ENCODE results near the gene DHPS. TPM values are rescaled to one million over a fixed set of nuclear protein-coding genes. Genes with fewer than 3 reads are reported as not detected.
"Not testable (repeated sequence)": the region's sequence is repeated elsewhere in the genome, so short reads cannot be mapped to it uniquely, and the experiment has no call there.

DHPS gene
- total RNA-seq, 2 donors from 2014 or later, result 127 to 148 TPM

GRCh38 chr19:12696366-12697335, 15.0 kb upstream of the DHPS start, which contains the start of gene FBXW9:
Gene FBXW9 (minus strand): TSS chr19:12696631. CDS start chr19:12696581, 50 bp downstream.
- Mint-ChIP-seq H3K4me3 (peak within 1 kb of the TSS; percentile 89), H3K27ac (peak within 1 kb of the TSS; percentile 88 to 94), H3K4me1 (ENCODE audit: low read depth in 2 of 2) (peaks cover 10% of the 10 kb centered on the region in 2 donors), H3K36me3 (peaks cover 5% of the 10 kb centered on the region), H3K27me3 (no peaks in the 10 kb centered on the region), H3K9me3 (no peaks in the 10 kb centered on the region)
- ATAC-seq, result peak; percentile 92 to 93
- peak; percentile 96 for DNase-seq (ENCODE audit: low spot score)

- DNase-seq (ENCODE audit: low spot score), result no peak
Observed at GRCh38 chr19:12695997-12696365, 14.3 kb upstream of the DHPS start.

DNA sequence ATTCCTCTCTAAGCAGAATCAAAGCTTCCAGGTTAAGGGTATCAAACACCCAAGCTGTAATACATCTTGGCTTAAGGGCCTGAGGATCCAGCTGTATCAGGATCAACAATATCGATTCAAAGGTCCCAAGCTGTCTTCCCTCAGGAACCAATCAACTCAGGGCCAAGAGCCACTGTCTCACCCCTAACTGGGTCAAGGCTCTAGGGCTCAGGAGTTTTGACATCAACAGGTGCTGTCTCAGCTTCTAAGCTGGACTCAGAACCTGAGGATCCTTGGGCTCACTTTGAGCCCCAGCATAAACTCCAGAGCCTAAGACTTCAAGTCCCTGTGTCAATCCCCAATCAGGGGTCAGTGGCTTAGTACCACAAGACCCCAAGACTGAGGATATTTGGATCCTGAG, 13.8 kb upstream of the DHPS start:
- peak overlapping the region; percentile 89 for H3K4me3 Mint-ChIP-seq
- H3K4me1 Mint-ChIP-seq (ENCODE audit: low read depth in 2 of 2), result peaks cover 10% of the 10 kb centered on the region in 2 donors
- no peak overlapping the region for H3K27ac Mint-ChIP-seq
- H3K9me3 Mint-ChIP-seq, result no peaks in the 10 kb centered on the region
- DNase-seq (ENCODE audit: low spot score), result no peak
- no peaks in the 10 kb centered on the region for H3K27me3 Mint-ChIP-seq
- peaks cover 5% of the 10 kb centered on the region for H3K36me3 Mint-ChIP-seq
- no peak for ATAC-seq

More at GRCh38 chr19:12695997-12696365, 14.3 kb upstream of the DHPS start:
- Mint-ChIP-seq H3K36me3 (peaks cover 5% of the 10 kb centered on the region), H3K4me3 (peak overlapping the region; percentile 89), H3K27ac (peak overlapping the region; percentile 88 to 94), H3K27me3 (no peaks in the 10 kb centered on the region), H3K9me3 (no peaks in the 10 kb centered on the region), H3K4me1 (ENCODE audit: low read depth in 2 of 2) (peaks cover 10% of the 10 kb centered on the region in 2 donors)
- ATAC-seq, result peak; percentile 28 to 29

- DNase-seq (ENCODE audit: low spot score) (no peak), ATAC-seq (peak in 1 of 2 donors; percentile 45)
- Mint-ChIP-seq H3K4me3 (no peak overlapping the region), H3K4me1 (ENCODE audit: low read depth in 2 of 2) (peaks cover 10% of the 10 kb centered on the region in 2 donors), H3K36me3 (peaks cover 5% of the 10 kb centered on the region), H3K9me3 (no peaks in the 10 kb centered on the region), H3K27me3 (no peaks in the 10 kb centered on the region), H3K27ac (no peak overlapping the region)
Observed at GRCh38 chr19:12695096-12695495, 13.4 kb upstream of the DHPS start.

DNA sequence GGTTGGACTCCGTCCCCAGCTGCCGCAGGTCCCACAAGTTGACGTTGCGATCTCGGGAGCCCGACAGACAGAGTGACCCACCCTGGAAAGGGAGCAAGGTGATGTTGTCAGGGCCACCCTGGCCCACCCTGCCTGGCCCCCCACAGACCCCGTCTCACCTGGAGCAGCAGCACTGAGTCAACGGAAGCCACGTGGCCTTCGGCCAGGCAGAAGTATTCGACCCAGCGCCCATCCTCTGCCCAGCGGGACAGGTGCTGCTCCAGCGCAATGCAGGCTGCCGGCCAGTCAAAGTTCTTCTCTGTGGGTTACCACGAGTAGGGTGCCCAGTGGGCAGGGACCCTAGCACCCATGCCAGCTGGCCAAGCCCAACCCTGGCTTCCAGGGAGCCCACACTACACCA, 13.0 kb upstream of the DHPS start:
- Mint-ChIP-seq H3K27ac (no peak overlapping the region), H3K9me3 (no peaks in the 10 kb centered on the region), H3K36me3 (peaks cover 5% of the 10 kb centered on the region), H3K4me3 (no peak overlapping the region), H3K27me3 (no peaks in the 10 kb centered on the region), H3K4me1 (ENCODE audit: low read depth in 2 of 2) (peaks cover 10% of the 10 kb centered on the region in 2 donors)
- ATAC-seq (no peak), DNase-seq (ENCODE audit: low spot score) (no peak)

DNA sequence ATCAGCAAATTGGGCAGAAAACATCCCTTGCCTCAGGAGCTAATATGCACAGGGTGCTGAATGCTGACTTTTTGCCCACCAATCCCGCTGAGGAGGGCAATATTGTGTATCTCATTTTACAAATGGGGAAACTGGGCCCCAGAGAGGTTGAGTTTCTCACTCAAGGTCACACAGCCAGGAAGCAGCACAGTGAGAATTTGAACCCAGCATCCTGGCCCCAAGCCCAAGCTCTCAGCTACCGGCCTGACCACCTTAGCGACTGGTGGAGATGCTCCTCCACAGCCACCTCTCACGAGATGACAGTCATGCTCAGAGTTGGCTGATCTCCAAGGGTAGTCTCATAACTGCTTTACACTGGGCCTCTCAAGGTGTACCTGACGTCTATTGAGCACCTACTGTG, 11.3 kb upstream of the DHPS start:
- ATAC-seq (no peak), DNase-seq (ENCODE audit: low spot score) (no peak)
- H3K36me3 Mint-ChIP-seq, result peaks cover under 1% of the 10 kb centered on the region
- peaks cover 4 to 6% of the 10 kb centered on the region in 2 donors for H3K4me1 Mint-ChIP-seq (ENCODE audit: low read depth in 2 of 2)
- no peak overlapping the region for H3K27ac Mint-ChIP-seq
- no peaks in the 10 kb centered on the region for H3K9me3 Mint-ChIP-seq
- H3K4me3 Mint-ChIP-seq, result no peak overlapping the region
- no peaks in the 10 kb centered on the region for H3K27me3 Mint-ChIP-seq

GRCh38 chr19:12689581-12690216, 8.0 kb upstream of the DHPS start:
- peaks cover 0 to 3% of the 10 kb centered on the region in 2 donors for H3K4me1 Mint-ChIP-seq (ENCODE audit: low read depth in 2 of 2)
- H3K36me3 Mint-ChIP-seq, result no peaks in the 10 kb centered on the region
- ATAC-seq (peak; percentile 15 to 31), DNase-seq (ENCODE audit: low spot score) (no peak)
- no peaks in the 10 kb centered on the region for H3K9me3 Mint-ChIP-seq
- H3K4me3 Mint-ChIP-seq, result no peak overlapping the region
- no peaks in the 10 kb centered on the region for H3K27me3 Mint-ChIP-seq
- no peak overlapping the region for H3K27ac Mint-ChIP-seq

GRCh38 chr19:12689012-12689411, 7.3 kb upstream of the DHPS start:
- no peak overlapping the region for H3K4me3 Mint-ChIP-seq
- peaks cover 0 to 3% of the 10 kb centered on the region in 2 donors for H3K4me1 Mint-ChIP-seq (ENCODE audit: low read depth in 2 of 2)
- no peaks in the 10 kb centered on the region for H3K9me3 Mint-ChIP-seq
- DNase-seq (ENCODE audit: low spot score) (no peak), ATAC-seq (peak in 1 of 2 donors; percentile 18)
- no peaks in the 10 kb centered on the region for H3K27me3 Mint-ChIP-seq
- no peaks in the 10 kb centered on the region for H3K36me3 Mint-ChIP-seq
- H3K27ac Mint-ChIP-seq, result no peak overlapping the region

DNA sequence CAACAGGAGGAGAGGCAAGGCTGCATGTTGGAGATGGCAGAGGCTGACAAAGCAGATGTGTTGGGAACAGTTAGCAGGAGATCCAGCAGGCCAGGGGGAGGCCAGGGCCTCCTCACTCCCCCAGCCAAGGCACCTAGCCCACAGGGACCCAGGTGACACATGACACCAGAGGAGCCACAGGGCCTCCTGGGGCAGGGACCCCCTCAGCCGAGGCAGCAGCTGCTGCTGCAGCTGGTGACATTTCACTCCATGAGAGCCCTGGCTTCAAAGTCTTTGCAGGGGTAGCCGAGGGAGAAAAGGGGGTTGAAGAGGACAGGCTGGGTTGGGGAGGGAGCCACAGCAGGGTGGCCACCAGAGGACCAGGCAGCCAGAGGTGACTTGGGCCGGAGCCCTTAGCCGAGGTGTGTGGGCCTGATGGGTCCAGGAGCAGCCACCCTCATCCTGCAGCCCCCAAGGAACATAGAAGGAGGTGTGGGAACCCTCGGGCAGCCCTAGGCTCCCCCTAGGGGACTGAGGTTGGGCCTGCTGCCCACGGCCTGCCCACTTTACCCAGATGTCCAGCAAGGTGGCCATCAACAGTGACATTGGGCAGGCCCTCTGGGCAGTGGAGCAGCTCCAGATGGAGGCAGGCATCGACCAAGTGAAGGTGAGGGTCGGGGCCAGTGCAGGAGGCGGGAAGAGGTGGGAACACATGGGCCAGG, 6.0 kb upstream of the DHPS start, which contains the start of gene GNG14:
Gene GNG14, plus strand, starts transcription at position 503 of the 701 bp plus-strand sequence. Its CDS starts 51 bp downstream, at position 554.
- H3K4me3 Mint-ChIP-seq, result no peak within 1 kb of the TSS
- H3K27me3 Mint-ChIP-seq, result no peaks in the 10 kb centered on the region
- H3K4me1 Mint-ChIP-seq (ENCODE audit: low read depth in 2 of 2), result peaks cover 0 to 5% of the 10 kb centered on the region in 2 donors
- no peaks in the 10 kb centered on the region for H3K9me3 Mint-ChIP-seq
- ATAC-seq (no peak), DNase-seq (ENCODE audit: low spot score) (no peak)
- H3K36me3 Mint-ChIP-seq, result no peaks in the 10 kb centered on the region
- H3K27ac Mint-ChIP-seq, result no peak within 1 kb of the TSS

DNA sequence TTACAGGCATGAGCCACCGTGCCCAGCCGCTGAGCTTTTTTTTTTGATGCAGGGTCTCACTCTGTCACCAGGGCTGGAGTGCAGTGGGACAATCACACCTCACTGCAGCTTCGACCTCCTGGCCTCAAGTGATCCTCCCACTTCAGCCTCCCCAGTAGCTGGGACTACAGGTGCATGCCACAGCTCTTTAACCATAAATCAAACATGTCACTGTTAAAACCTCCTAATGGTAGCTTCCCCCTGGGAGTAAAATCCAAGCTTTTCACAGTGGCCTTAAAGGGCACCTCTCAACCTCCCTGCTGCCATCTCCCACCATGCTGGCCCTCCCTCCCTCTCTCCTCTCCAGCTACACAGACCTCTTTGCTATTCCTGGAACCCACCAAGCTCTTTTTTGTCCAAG, 4.2 kb upstream of the DHPS start:
- Mint-ChIP-seq H3K27me3 (no peaks in the 10 kb centered on the region), H3K9me3 (no peaks in the 10 kb centered on the region), H3K4me3 (no peak overlapping the region), H3K27ac (no peak overlapping the region), H3K36me3 (peaks cover 6% of the 10 kb centered on the region), H3K4me1 (ENCODE audit: low read depth in 2 of 2) (peaks cover 8 to 11% of the 10 kb centered on the region in 2 donors)
- no peak for ATAC-seq
- no peak for DNase-seq (ENCODE audit: low spot score)

DNA sequence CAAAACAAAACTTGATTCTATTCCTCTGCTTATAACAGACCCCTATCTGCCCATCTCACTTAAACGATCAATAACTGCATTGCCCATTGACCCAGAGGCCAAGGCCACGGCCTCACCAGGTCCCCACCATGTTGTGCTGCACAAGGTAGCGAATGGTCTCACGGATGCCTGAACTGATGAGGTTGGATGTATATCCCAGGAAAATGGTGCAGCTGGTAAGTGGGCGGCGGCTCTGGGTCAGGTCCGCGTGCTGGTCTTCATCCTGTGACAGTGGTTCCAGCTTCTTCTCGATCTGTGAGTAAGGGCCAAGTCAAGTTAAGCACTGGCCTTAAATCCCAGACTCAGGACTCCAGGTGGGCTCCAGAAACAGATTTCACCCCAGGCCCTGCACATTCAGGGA, 1.6 kb downstream of the DHPS start:
- peak overlapping the region; percentile 97 for H3K4me3 Mint-ChIP-seq
- H3K36me3 Mint-ChIP-seq, result peaks cover 12% of the 10 kb centered on the region
- ATAC-seq (no peak), DNase-seq (ENCODE audit: low spot score) (no peak)
- no peaks in the 10 kb centered on the region for H3K9me3 Mint-ChIP-seq
- H3K27me3 Mint-ChIP-seq, result no peaks in the 10 kb centered on the region
- H3K4me1 Mint-ChIP-seq (ENCODE audit: low read depth in 2 of 2), result peaks cover 25 to 29% of the 10 kb centered on the region in 2 donors
- no peak overlapping the region for H3K27ac Mint-ChIP-seq

DNA sequence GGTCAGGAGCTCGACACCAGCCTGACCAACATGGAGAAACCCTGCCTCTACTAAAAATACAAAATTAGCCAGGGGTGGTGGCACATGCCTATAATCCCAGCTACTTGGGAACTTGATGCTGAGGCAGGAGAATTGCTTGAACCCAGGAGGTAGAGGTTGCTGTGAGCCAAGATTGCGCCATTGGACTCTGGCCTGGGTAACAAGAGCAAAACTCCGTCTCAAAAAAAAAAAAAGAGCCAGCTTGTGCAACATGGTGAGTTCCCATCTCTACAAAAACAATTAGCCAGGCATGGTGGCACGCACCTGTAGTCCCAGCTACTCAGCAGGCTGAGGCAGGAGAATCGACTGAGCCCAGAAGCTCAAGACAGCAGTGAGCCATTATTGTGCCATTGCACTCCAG, 3.6 kb downstream of the DHPS start:
- not testable (repeated sequence) for H3K27ac Mint-ChIP-seq; H3K9me3 Mint-ChIP-seq; DNase-seq (ENCODE audit: low spot score); H3K4me3 Mint-ChIP-seq; H3K27me3 Mint-ChIP-seq; ATAC-seq
- Mint-ChIP-seq H3K36me3 (peaks cover 12% of the 10 kb centered on the region), H3K4me1 (ENCODE audit: low read depth in 2 of 2) (peaks cover 31 to 34% of the 10 kb centered on the region in 2 donors)

DNA sequence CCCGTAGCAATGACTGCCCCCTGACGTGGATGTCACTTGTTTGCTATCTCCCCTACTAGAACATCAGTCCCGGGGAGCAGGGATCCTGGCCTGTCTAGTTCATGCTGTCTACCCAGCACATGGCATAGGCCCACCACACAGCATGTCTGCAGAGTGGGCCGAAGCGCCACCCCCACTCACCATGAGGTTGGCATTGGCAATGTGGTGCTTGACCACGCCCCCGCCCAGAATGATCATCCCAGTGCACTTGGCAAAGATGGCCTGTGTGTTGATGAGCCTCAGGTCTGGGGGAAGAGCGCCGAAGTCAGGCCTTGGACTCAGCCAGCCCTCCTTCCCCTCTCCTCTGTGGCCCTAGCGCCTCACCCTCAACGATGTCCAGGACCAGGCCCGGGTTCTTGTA, 4.8 kb downstream of the DHPS start:
- H3K4me3 Mint-ChIP-seq, result no peak overlapping the region
- no peaks in the 10 kb centered on the region for H3K27me3 Mint-ChIP-seq
- H3K36me3 Mint-ChIP-seq, result peaks cover 16% of the 10 kb centered on the region
- DNase-seq (ENCODE audit: low spot score), result no peak
- H3K9me3 Mint-ChIP-seq, result no peaks in the 10 kb centered on the region
- no peak for ATAC-seq
- peak overlapping the region in 1 of 2 donors; percentile 57 for H3K27ac Mint-ChIP-seq
- peaks cover 34 to 38% of the 10 kb centered on the region in 2 donors for H3K4me1 Mint-ChIP-seq (ENCODE audit: low read depth in 2 of 2)

Data from natural killer cell treated with Interleukin-12 subunit alpha and Interleukin-12 subunit beta and Interleukin-15 and Interleukin-18, amount 100 ng/mL, for 72 hours (primary cell).